Kidney tubule cell (primary cell): ENCODE measurements around the gene IKZF2.
A peak's percentile ranks its signal among the peaks of the same experiment; 100 is the strongest.

ENCODE experiments used
- DNase-seq: peaks from one replicate; pipeline ENCODE4 v3.0.0-alpha.2; 2018; ENCODE audit warnings: low spot score

The IKZF2 gene

DNA sequence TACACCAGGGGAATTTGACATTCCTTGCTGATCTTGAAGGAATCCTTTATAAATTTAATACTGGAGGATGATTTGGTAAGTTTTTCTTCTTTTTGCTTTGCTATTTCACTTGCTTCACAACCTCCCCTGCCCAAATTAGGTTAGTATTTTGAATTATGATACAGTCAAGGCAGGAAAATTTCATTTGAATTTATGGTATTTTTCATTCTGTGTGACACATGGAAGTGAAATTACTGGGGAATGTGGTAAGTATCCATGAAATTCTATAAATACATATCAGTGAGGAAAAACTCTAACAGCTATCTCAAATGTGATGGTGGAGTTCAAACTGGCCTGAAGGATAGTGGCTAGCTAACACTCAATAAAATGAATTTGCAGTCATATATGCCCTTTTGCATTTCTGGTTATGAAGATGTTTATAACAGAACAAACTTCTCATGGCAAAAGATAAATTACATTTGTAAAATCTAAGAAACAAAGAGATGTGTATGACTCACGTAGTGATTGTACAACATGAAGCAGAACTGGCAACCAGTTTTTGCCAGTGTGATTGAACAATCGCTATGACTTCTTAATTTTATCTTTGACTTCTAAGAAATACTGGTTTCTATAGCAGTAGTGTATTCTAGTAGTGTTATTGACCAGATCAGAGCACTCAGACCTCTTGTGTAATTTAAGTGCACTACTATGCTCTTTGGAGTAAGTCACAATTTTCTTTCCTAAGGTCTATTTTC lies 152.6 kb downstream of the IKZF2 start:
- no peak for DNase-seq

DNA sequence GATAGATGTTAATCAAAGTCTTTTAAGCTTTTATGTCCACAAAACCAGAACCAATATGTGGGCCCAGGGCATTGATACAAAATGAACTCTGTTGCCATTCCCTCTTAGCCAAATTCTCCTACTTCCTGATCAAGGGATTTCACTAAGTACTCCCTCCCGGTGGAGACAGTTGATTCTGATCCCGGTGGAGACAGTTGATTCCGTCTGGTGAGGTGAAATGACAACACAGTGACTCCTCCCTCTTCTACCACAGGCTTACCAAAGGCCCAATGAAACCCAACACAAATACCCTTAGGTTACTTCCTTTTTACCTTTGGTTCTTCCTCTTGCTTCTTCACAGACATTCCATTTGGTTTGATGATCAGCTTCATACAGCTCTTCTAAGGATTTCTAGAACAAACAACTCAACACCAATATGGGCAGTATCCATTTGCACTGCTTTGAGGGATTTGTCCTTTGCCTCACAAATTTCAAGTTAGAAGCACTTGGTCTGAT lies 153.8 kb downstream of the IKZF2 start:
- no peak for DNase-seq

DNA sequence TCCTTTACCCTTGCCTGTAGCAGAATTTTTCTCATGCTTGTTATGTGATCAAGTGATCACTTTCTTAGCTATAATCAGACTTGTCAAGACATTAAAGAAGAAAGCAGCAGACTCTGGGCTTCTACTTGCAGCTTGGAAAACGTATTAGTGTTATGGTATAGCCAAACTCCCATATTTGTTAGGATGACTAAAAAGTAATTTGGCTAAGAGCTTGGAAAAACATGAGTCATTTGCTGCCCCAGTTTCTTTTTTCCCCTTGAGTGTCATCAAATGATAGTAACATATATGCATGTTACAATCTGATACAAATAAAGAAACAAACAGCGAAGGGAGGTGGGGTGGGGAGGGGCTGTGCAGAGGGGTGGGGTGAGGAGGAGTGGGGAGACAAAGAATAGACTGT lies 155.5 kb downstream of the IKZF2 start:
- no peak for DNase-seq

DNA sequence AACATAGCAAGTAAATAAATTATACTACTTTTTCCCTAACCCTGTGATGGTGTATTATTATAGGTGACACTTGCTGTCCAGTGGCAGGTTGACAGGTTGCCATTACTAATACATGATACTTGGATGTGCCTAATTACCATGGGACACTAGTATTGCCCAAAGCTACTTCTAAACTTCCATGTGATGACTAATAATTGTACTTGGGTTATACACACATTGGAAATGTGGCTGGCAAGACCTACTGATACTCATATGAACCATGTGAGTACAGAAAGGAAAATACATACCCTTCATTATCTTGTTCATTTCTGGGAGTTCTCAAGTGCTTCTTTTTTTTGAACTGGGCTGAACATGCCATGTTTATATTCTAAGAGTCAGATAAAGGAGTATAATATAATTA lies 156.4 kb downstream of the IKZF2 start:
- no peak for DNase-seq

DNA sequence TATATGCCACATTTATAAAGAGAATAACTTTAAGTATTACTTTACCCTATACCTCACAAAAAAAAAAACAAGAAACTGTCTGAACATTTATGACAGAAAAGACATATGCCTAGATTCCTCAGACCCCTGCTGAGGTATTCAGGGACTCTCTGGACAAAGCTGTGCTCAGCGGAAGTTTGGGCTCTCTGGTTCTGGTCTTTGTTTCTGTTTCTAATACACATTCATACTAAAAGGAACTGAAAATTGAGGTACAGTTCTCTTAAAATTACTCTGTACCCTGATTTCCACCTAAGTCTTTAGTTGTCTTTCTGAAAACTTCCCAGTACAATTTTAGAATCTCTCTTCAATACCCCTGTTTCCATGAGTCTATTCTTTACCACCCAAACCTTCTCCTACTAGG lies 160.3 kb downstream of the IKZF2 start:
- no peak for DNase-seq

DNA sequence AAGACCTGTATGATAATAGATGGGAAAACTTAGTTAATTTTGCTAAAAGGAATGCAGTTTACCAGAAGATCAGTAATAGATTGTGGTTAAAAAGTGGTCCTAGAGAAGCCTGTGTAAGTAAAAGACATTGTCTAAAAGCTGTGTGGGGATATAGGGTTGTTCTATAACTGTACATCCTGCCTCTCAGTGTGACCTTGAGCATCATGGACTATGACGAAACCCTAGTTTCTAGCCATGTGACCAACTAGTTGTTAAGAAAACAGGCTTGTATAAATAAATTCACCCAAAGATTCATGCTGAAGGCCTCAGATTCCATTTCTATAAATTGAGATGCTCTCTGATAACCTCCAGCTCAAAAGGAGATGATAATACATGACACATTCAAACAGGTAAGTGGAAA lies 160.7 kb downstream of the IKZF2 start:
- DNase-seq: no peak

GRCh38 chr2:212987492-212987891 lies 163.9 kb downstream of the IKZF2 start:
- no peak for DNase-seq

GRCh38 chr2:212984129-212984528 lies 167.3 kb downstream of the IKZF2 start:
- no peak for DNase-seq

DNA sequence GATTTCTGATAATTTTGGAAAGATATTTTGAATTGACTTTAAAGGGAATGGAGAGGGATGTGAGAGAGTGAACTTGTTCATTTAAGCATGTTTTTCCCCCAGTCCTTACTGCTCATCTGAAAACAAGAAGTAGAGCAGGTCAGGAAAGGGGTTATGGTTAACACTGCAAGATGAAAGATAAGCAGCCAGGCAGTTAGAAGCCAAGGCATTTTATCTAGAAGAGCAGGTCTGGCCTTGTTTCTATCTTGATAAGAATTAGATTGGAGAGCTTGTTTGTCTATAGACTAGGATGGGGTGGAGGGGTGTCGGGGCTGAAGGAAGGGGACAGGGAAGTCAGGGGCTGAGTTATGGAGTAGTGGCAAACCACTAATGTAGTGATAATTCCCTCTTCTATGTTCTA lies 171.6 kb downstream of the IKZF2 start:
- DNase-seq: no peak

GRCh38 chr2:212979046-212979612 lies 172.3 kb downstream of the IKZF2 start:
- no peak for DNase-seq

- no peak for DNase-seq
Observed at GRCh38 chr2:212977152-212977551, 174.3 kb downstream of the IKZF2 start.

GRCh38 chr2:212975333-212975732 lies 176.1 kb downstream of the IKZF2 start:
- no peak for DNase-seq

GRCh38 chr2:212974692-212975091 lies 176.7 kb downstream of the IKZF2 start:
- DNase-seq: peak; percentile 68

- no peak for DNase-seq
Observed at GRCh38 chr2:212973347-212973746, 178.1 kb downstream of the IKZF2 start.

- DNase-seq: peak; percentile 58
Observed at GRCh38 chr2:212970132-212970531, 181.3 kb downstream of the IKZF2 start.

- DNase-seq: peak; percentile 51
Observed at GRCh38 chr2:212968284-212969081, 182.9 kb downstream of the IKZF2 start.

DNA sequence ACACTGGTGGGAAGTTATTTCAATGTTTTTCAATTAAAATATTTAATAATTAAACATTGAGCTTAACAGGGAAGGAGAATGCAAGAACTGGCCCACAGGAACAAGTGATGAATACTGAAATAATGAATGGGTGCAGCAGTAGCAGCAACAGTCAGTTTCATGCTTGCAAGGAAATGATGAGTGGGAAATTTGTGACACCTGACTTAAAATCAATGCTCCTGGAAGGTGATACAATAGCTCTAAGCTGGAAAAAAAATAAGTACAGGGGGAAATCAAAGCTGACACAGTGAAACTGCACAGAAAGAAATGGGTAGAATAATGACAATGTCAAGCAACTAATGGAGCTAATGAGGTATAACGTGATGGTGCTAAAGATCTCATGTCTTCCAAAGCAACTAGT lies 184.5 kb downstream of the IKZF2 start:
- no peak for DNase-seq

DNA sequence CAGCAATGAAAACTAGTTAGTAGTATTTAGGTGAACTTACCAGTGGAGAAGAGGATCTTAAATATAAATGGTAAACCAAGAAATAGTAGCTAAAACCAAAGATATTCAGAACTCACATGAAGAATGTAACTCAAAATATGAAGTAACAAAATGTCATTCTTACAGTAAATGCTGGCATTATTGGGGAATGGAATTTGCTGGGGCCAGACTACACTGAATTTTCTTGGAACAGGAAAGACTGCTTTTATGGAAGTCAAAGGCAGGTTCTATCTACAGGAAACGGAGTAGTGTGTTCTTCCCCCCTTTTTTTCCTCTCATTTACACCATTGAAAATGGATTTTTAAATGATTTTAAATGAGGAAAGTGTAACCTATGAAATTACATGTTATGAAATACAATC lies 188.7 kb downstream of the IKZF2 start:
- no peak for DNase-seq

DNA sequence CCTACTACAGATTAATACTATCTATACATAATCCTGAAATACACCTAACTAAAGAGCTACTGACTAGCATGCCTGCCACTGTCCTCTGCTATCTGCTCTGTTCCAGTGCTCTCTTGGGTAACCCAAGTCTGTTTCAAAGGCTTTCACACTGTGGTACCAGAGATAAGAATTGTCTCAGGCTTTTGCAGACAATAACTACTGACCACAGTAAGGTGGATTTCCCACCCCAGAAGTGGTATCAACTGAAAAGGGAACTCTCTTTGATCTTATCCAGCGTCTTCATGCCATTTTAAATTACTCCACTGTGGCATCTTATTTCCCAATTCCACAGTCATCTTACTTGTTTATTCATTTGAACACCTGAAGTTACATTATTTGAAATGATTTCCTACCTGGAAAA lies 190.2 kb downstream of the IKZF2 start:
- DNase-seq: no peak

GRCh38 chr2:212960336-212960735 lies 191.1 kb downstream of the IKZF2 start:
- DNase-seq: no peak

DNA sequence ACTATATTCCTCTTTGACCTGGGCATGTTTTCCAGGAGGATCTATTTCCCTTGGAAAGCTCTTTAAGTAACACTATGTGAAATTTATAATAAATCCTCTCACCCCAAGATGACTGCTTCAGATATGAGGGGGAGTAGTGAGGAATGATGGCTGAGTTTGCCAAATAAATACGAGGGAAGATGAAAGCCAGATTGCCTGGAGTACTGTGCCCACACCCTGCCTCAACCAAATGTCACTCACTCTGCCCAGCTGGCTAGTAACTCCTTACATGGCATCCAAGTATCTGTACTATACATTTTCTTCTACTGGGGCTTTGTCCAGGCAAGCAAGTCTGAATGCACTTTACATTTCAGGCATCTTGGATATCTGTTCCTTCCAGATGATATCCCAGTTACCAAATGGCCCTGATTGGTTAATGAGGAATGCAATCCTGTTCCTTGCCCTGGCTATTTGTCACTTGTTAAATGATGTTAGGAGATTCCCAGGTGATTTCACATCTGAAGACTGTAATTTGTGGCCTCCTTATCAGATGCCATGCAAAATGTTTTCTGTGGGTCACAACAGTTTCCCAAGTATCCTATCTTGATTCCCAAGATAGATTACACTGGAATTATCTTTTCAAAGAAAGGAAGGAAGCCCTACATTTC lies 191.8 kb downstream of the IKZF2 start:
- DNase-seq: peak; percentile 5

- DNase-seq: peak; percentile 47
Observed at GRCh38 chr2:212958757-212959295, 192.6 kb downstream of the IKZF2 start.
